Karpas-422 (cell line): ENCODE data around the gene MYBPC2. TPM values are rescaled to one million over a fixed set of nuclear protein-coding genes. Genes with fewer than 3 reads are reported as not detected.

Source experiments
- DNase-seq: peaks from one replicate; pipeline ENCODE4 v3.0.0-alpha.2; 2015
- H2AFZ ChIP-seq: fragments of 200-600 bp; sonication (generic); 2 replicates; pipeline ENCODE4 v1.6.1; 2014; ENCODE audit warnings: antibody characterized with exemption, low read length, mixed read lengths
- H3K27ac ChIP-seq: fragments of 200-600 bp; sonication (generic); 2 replicates; pipeline ENCODE4 v1.5.1; 2014; ENCODE audit warnings: mild to moderate bottlenecking, low read length, moderate library complexity
- H3K27me3 ChIP-seq: fragments of 200-600 bp; sonication (generic); 2 replicates; pipeline ENCODE4 v1.6.1; 2014; ENCODE audit warnings: low read length, mixed read lengths
- H3K36me3 ChIP-seq: fragments of 200-600 bp; sonication (generic); 2 replicates; pipeline ENCODE4 v1.6.1; 2014; ENCODE audit warnings: low read length, mixed read lengths; ENCODE audit not compliant: insufficient read depth
- H3K4me1 ChIP-seq: fragments of 200-600 bp; sonication (generic); 2 replicates; pipeline ENCODE4 v1.6.1; 2014; ENCODE audit warnings: mild to moderate bottlenecking, low read length, mixed read lengths
- H3K4me2 ChIP-seq: fragments of 200-600 bp; sonication (generic); 2 replicates; pipeline ENCODE4 v1.6.1; 2014; ENCODE audit warnings: low read length, low read depth, mild to moderate bottlenecking; ENCODE audit not compliant: poor library complexity, severe bottlenecking
- H3K4me3 ChIP-seq: fragments of 200-600 bp; sonication (generic); 2 replicates; pipeline ENCODE4 v1.5.1; 2014; ENCODE audit warnings: mild to moderate bottlenecking, antibody characterized with exemption, low read length, mixed read lengths
- H3K79me2 ChIP-seq: fragments of 200-600 bp; sonication (generic); 2 replicates; pipeline ENCODE4 v1.6.1; 2014; ENCODE audit warnings: mild to moderate bottlenecking, low read length, mixed read lengths
- H3K9ac ChIP-seq: fragments of 200-600 bp; sonication (generic); 2 replicates; pipeline ENCODE4 v1.6.0; 2014; ENCODE audit warnings: low read length
- H3K9me2 ChIP-seq: fragments of 200-600 bp; sonication (generic), shearing (Covaris generic); replicated peaks from 2 replicates; pipeline ENCODE4 v1.6.0; 2014; ENCODE audit warnings: mild to moderate bottlenecking, low read length, moderate library complexity; ENCODE audit not compliant: insufficient read depth
- H3K9me3 ChIP-seq: fragments of 300-700, 200-600 bp; sonication (generic); 2 replicates; pipeline ENCODE4 v1.6.1; 2014; ENCODE audit warnings: low read length, mixed read lengths
- H4K20me1 ChIP-seq: fragments of 200-600 bp; sonication (generic); 2 replicates; pipeline ENCODE4 v1.6.1; 2014; ENCODE audit warnings: mild to moderate bottlenecking, antibody characterized with exemption, low read length, low read depth; ENCODE audit not compliant: insufficient read depth
- total RNA-seq: library from RNA; depleted of rRNA; stranded (reverse); fragments of >200 nt; shearing (Covaris generic); gene quantifications from 2 replicates; pipeline ENCODE4 v1.2.3, GENCODE V29; 2014; ENCODE audit warnings: low replicate concordance

Gene MYBPC2
- total RNA-seq, 1 experiment from 2014 or later = 23.4 TPM

- Histone ChIP-seq H3K36me3 (peaks cover 34% of the 10 kb centered on the region), H3K9me3 (no peaks in the 10 kb centered on the region), H3K9me2 (no peaks in the 10 kb centered on the region), H3K9ac (peak overlapping the region; percentile 94; the same call in 1 of the 2 replicates), H3K4me3 (peak overlapping the region; percentile 80; the same call in 1 of the 2 replicates), H3K4me1 (peaks cover 65% of the 10 kb centered on the region), H3K4me2 (peak overlapping the region; percentile 86), H3K79me2 (peaks cover 28% of the 10 kb centered on the region), H4K20me1 (peaks cover 30% of the 10 kb centered on the region; the same call in 1 of the 2 replicates), H3K27ac (peak overlapping the region; percentile 97), H2AFZ (no peak overlapping the region), H3K27me3 (no peaks in the 10 kb centered on the region)
- no peak for DNase-seq
Observed at GRCh38 chr19:50420808-50421207, 11.9 kb upstream of the MYBPC2 start.

GRCh38 chr19:50422397-50423278 lies 10.1 kb upstream of the MYBPC2 start:
- Histone ChIP-seq H3K27me3 (no peaks in the 10 kb centered on the region), H3K36me3 (peaks cover 42% of the 10 kb centered on the region), H3K4me2 (peak overlapping the region; percentile 86), H3K4me3 (peak overlapping the region; percentile 24; the same call in 1 of the 2 replicates), H3K9me3 (no peaks in the 10 kb centered on the region), H3K27ac (peak overlapping the region; percentile 92), H3K9ac (peak overlapping the region; percentile 50), H3K4me1 (peaks cover 47% of the 10 kb centered on the region), H4K20me1 (peaks cover 30% of the 10 kb centered on the region; the same call in 1 of the 2 replicates), H3K9me2 (no peaks in the 10 kb centered on the region), H3K79me2 (peaks cover 28% of the 10 kb centered on the region), H2AFZ (no peak overlapping the region)
- DNase-seq = peak; percentile 78

GRCh38 chr19:50423279-50424113 lies 9.2 kb upstream of the MYBPC2 start:
- H3K4me2 ChIP-seq = no peak overlapping the region
- no peaks in the 10 kb centered on the region for H3K9me3 ChIP-seq
- H3K4me3 ChIP-seq = no peak overlapping the region
- H3K9ac ChIP-seq = 0 out of 2 replicates have a peak overlapping the region, but pooled peaks have one; percentile 50
- peaks cover 30% of the 10 kb centered on the region; the same call in 1 of the 2 replicates for H4K20me1 ChIP-seq
- peaks cover 48% of the 10 kb centered on the region for H3K36me3 ChIP-seq
- no peaks in the 10 kb centered on the region for H3K9me2 ChIP-seq
- H3K79me2 ChIP-seq = peaks cover 28% of the 10 kb centered on the region
- no peak overlapping the region for H2AFZ ChIP-seq
- no peaks in the 10 kb centered on the region for H3K27me3 ChIP-seq
- peaks cover 44% of the 10 kb centered on the region for H3K4me1 ChIP-seq
- H3K27ac ChIP-seq = peak overlapping the region; percentile 92
- no peak for DNase-seq

- peaks cover 46% of the 10 kb centered on the region for H3K36me3 ChIP-seq
- H3K9ac ChIP-seq = no peak overlapping the region
- peaks cover 24% of the 10 kb centered on the region; the same call in 1 of the 2 replicates for H4K20me1 ChIP-seq
- H3K4me3 ChIP-seq = no peak overlapping the region
- H3K79me2 ChIP-seq = peaks cover 11% of the 10 kb centered on the region
- H3K9me3 ChIP-seq = no peaks in the 10 kb centered on the region
- H3K27me3 ChIP-seq = no peaks in the 10 kb centered on the region
- DNase-seq = no peak
- H2AFZ ChIP-seq = no peak overlapping the region
- H3K4me1 ChIP-seq = peaks cover 50% of the 10 kb centered on the region
- H3K4me2 ChIP-seq = no peak overlapping the region
- H3K9me2 ChIP-seq = no peaks in the 10 kb centered on the region
- H3K27ac ChIP-seq = no peak overlapping the region
Observed at GRCh38 chr19:50425581-50425980, 7.1 kb upstream of the MYBPC2 start.

- Histone ChIP-seq H3K4me1 (peaks cover 49% of the 10 kb centered on the region), H3K9me3 (no peaks in the 10 kb centered on the region), H3K4me3 (no peak overlapping the region), H4K20me1 (peaks cover 12% of the 10 kb centered on the region; the same call in 1 of the 2 replicates), H2AFZ (no peak overlapping the region), H3K79me2 (no peaks in the 10 kb centered on the region), H3K4me2 (no peak overlapping the region), H3K27me3 (no peaks in the 10 kb centered on the region), H3K9ac (no peak overlapping the region), H3K9me2 (no peaks in the 10 kb centered on the region), H3K27ac (no peak overlapping the region), H3K36me3 (peaks cover 35% of the 10 kb centered on the region)
- DNase-seq = peak; percentile 39
Observed at GRCh38 chr19:50427318-50427925, 5.3 kb upstream of the MYBPC2 start.

- H3K9ac ChIP-seq = no peak overlapping the region
- no peaks in the 10 kb centered on the region for H3K79me2 ChIP-seq
- no peak overlapping the region for H3K4me3 ChIP-seq
- H3K4me2 ChIP-seq = no peak overlapping the region
- peaks cover 30% of the 10 kb centered on the region for H3K36me3 ChIP-seq
- H3K27ac ChIP-seq = no peak overlapping the region
- no peaks in the 10 kb centered on the region for H3K27me3 ChIP-seq
- peaks cover 12% of the 10 kb centered on the region; the same call in 1 of the 2 replicates for H4K20me1 ChIP-seq
- DNase-seq = no peak
- H2AFZ ChIP-seq = no peak overlapping the region
- H3K9me3 ChIP-seq = no peaks in the 10 kb centered on the region
- no peaks in the 10 kb centered on the region for H3K9me2 ChIP-seq
- peaks cover 49% of the 10 kb centered on the region for H3K4me1 ChIP-seq
Observed at GRCh38 chr19:50427997-50428425, 4.7 kb upstream of the MYBPC2 start.

GRCh38 chr19:50428772-50429463 lies 3.8 kb upstream of the MYBPC2 start:
- no peaks in the 10 kb centered on the region for H3K79me2 ChIP-seq
- peaks cover 21% of the 10 kb centered on the region for H3K36me3 ChIP-seq
- peak; percentile 66 for DNase-seq
- peaks cover 4% of the 10 kb centered on the region; the same call in 1 of the 2 replicates for H4K20me1 ChIP-seq
- peaks cover 54% of the 10 kb centered on the region for H3K4me1 ChIP-seq
- no peaks in the 10 kb centered on the region for H3K9me3 ChIP-seq
- no peak overlapping the region for H3K4me3 ChIP-seq
- H3K27ac ChIP-seq = peak overlapping the region; percentile 94
- H2AFZ ChIP-seq = no peak overlapping the region
- no peak overlapping the region for H3K4me2 ChIP-seq
- H3K9me2 ChIP-seq = no peaks in the 10 kb centered on the region
- H3K9ac ChIP-seq = no peak overlapping the region
- H3K27me3 ChIP-seq = no peaks in the 10 kb centered on the region
